Activated CD4-positive, alpha-beta memory T cell treated with anti-CD3 and anti-CD28 coated beads, Interleukin-2, amount 10 ng/mL, durations not matched to agents 7 days and 5 days (primary cell): Measurements from ENCODE around the gene PLAGL1. TPM values are rescaled to one million over a fixed set of nuclear protein-coding genes. Genes with fewer than 3 reads are reported as not detected.

Experiments
- CTCF ChIA-PET: fragments of 350-600 bp; sonication (Branson Sonifier 250); formaldehyde crosslinking; loops from one replicate; lab custom pipeline; 2021; ENCODE audit warnings: antibody characterized with exemption, inconsistent platforms; lab: Charles Lee
- POLR2A ChIA-PET: fragments of 350-600 bp; sonication (Branson Sonifier 250); formaldehyde crosslinking; loops from one replicate; lab custom pipeline; 2021; ENCODE audit warnings: antibody characterized with exemption; lab: Charles Lee
- DNase-seq: peaks from one replicate; pipeline ENCODE4 v3.0.0-alpha.2; 2020
- H3K27ac Mint-ChIP-seq: one replicate; pipeline ENCODE4 v1.8.0; 2021; ENCODE audit warnings: mild to moderate bottlenecking, mixed read lengths
- H3K27me3 Mint-ChIP-seq: one replicate; pipeline ENCODE4 v1.8.0; 2021; ENCODE audit warnings: mixed read lengths
- H3K36me3 Mint-ChIP-seq: one replicate; pipeline ENCODE4 v1.8.0; 2021; ENCODE audit warnings: low read depth, mixed read lengths
- H3K4me1 Mint-ChIP-seq: one replicate; pipeline ENCODE4 v1.8.0; 2021; ENCODE audit warnings: mixed read lengths
- H3K4me3 Mint-ChIP-seq: one replicate; pipeline ENCODE4 v1.8.0; 2021; ENCODE audit warnings: mild to moderate bottlenecking, mixed read lengths
- H3K9me3 Mint-ChIP-seq: one replicate; pipeline ENCODE4 v1.8.0; 2021; ENCODE audit warnings: mixed read lengths
- total RNA-seq, 2 experiments: library from RNA; stranded (reverse); gene quantifications; one replicate each; pipeline ENCODE4 v1.2.3, GENCODE V29; 2021

Gene PLAGL1
- total RNA-seq, 2 experiments from 2014 or later: 5.7 to 6.3 TPM

- POLR2A ChIA-PET: no interaction called here
- H3K4me3 Mint-ChIP-seq: no peak overlapping the region
- no peak for DNase-seq
- peaks cover 12% of the 10 kb centered on the region for H3K9me3 Mint-ChIP-seq
- no peaks in the 10 kb centered on the region for H3K4me1 Mint-ChIP-seq
- CTCF ChIA-PET: no interaction called here
- H3K27ac Mint-ChIP-seq: no peak overlapping the region
- peaks cover 2% of the 10 kb centered on the region for H3K36me3 Mint-ChIP-seq
- peaks cover 8% of the 10 kb centered on the region for H3K27me3 Mint-ChIP-seq
Observed at GRCh38 chr6:143911028-143911427, 97.0 kb downstream of the PLAGL1 start.

- Mint-ChIP-seq H3K36me3 (peaks cover 3% of the 10 kb centered on the region), H3K4me1 (peaks cover 15% of the 10 kb centered on the region), H3K4me3 (no peak overlapping the region), H3K9me3 (peaks cover 8% of the 10 kb centered on the region), H3K27ac (no peak overlapping the region), H3K27me3 (no peaks in the 10 kb centered on the region)
- ChIA-PET POLR2A (no interaction called here), CTCF (interaction anchor here (1.2 to 1.8 kb wide), 2 partner anchors 37 to 328 kb away, joined by 3 to 7 read pairs; no protein-coding TSS in a partner anchor)
- DNase-seq: no peak
Observed at GRCh38 chr6:143902827-143903226, 105.2 kb downstream of the PLAGL1 start.

GRCh38 chr6:143901885-143902750 is 105.9 kb downstream of the PLAGL1 start:
- Mint-ChIP-seq H3K27me3 (peaks cover 2% of the 10 kb centered on the region), H3K36me3 (peaks cover 3% of the 10 kb centered on the region), H3K4me3 (no peak overlapping the region), H3K4me1 (peaks cover 15% of the 10 kb centered on the region), H3K9me3 (peaks cover 8% of the 10 kb centered on the region), H3K27ac (no peak overlapping the region)
- POLR2A ChIA-PET: no interaction called here
- CTCF ChIA-PET: interaction anchor here (1.2 to 1.8 kb wide), 2 partner anchors 38 to 327 kb away, joined by 3 to 7 read pairs; no protein-coding TSS in a partner anchor
- no peak for DNase-seq

GRCh38 chr6:143900358-143900757 is 107.7 kb downstream of the PLAGL1 start:
- DNase-seq: no peak
- peaks cover 5% of the 10 kb centered on the region for H3K9me3 Mint-ChIP-seq
- CTCF ChIA-PET: interaction anchor here (0.7 kb wide), 1 partner anchor 319 kb away, joined by 3 read pairs; no protein-coding TSS in a partner anchor
- peaks cover 17% of the 10 kb centered on the region for H3K4me1 Mint-ChIP-seq
- POLR2A ChIA-PET: no interaction called here
- no peak overlapping the region for H3K4me3 Mint-ChIP-seq
- H3K27ac Mint-ChIP-seq: no peak overlapping the region
- peaks cover 3% of the 10 kb centered on the region for H3K36me3 Mint-ChIP-seq
- H3K27me3 Mint-ChIP-seq: peaks cover 2% of the 10 kb centered on the region

GRCh38 chr6:143896126-143896860 is 111.8 kb downstream of the PLAGL1 start:
- H3K4me3 Mint-ChIP-seq: no peak overlapping the region
- no peaks in the 10 kb centered on the region for H3K36me3 Mint-ChIP-seq
- no peak overlapping the region for H3K27ac Mint-ChIP-seq
- POLR2A ChIA-PET: no interaction called here
- CTCF ChIA-PET: interaction anchor here (1.2 kb wide), 1 partner anchor 44 kb away, joined by 3 read pairs; no protein-coding TSS in a partner anchor
- peaks cover 2% of the 10 kb centered on the region for H3K4me1 Mint-ChIP-seq
- H3K27me3 Mint-ChIP-seq: peaks cover 2% of the 10 kb centered on the region
- DNase-seq: no peak
- H3K9me3 Mint-ChIP-seq: no peaks in the 10 kb centered on the region

- DNase-seq: no peak
- Mint-ChIP-seq H3K4me1 (peaks cover 2% of the 10 kb centered on the region), H3K27ac (no peak overlapping the region), H3K9me3 (no peaks in the 10 kb centered on the region), H3K4me3 (no peak overlapping the region), H3K27me3 (peaks cover 2% of the 10 kb centered on the region), H3K36me3 (no peaks in the 10 kb centered on the region)
- POLR2A ChIA-PET: no interaction called here
- CTCF ChIA-PET: no interaction called here
Observed at GRCh38 chr6:143894655-143895054, 113.4 kb downstream of the PLAGL1 start.

Other genes with a start within 250 kb of the PLAGL1 start
- gene LTV1, start 164.9 kb downstream of the PLAGL1 start, total RNA-seq: 10 to 100 TPM; 18.3 to 18.8 TPM
- gene ZC2HC1B, start 143.8 kb downstream of the PLAGL1 start, total RNA-seq: not detected
- gene SF3B5, start 87.3 kb upstream of the PLAGL1 start, total RNA-seq: 100 to 1,000 TPM; 128 to 130 TPM
- 10 to 100 TPM; 23.8 to 25.0 TPM for gene STX11, start 142.3 kb upstream of the PLAGL1 start, total RNA-seq